Hematopoietic multipotent progenitor cell treated with erythropoietin and hydrocortisone succinate and interleukin-3 and kit ligand, for 6 days (in vitro differentiated cells): ENCODE data around the gene FRMPD2.
"Not testable (repeated sequence)": the region's sequence is repeated elsewhere in the genome, so short reads cannot be mapped to it uniquely, and the experiment has no call there.

ENCODE experiments used
- DNase-seq: peaks from one replicate; pipeline ENCODE4 v3.0.0-alpha.2; 2015

The FRMPD2 gene

GRCh38 chr10:48249763-48250351 lies 24.6 kb downstream of the FRMPD2 start:
- no peak for DNase-seq

DNA sequence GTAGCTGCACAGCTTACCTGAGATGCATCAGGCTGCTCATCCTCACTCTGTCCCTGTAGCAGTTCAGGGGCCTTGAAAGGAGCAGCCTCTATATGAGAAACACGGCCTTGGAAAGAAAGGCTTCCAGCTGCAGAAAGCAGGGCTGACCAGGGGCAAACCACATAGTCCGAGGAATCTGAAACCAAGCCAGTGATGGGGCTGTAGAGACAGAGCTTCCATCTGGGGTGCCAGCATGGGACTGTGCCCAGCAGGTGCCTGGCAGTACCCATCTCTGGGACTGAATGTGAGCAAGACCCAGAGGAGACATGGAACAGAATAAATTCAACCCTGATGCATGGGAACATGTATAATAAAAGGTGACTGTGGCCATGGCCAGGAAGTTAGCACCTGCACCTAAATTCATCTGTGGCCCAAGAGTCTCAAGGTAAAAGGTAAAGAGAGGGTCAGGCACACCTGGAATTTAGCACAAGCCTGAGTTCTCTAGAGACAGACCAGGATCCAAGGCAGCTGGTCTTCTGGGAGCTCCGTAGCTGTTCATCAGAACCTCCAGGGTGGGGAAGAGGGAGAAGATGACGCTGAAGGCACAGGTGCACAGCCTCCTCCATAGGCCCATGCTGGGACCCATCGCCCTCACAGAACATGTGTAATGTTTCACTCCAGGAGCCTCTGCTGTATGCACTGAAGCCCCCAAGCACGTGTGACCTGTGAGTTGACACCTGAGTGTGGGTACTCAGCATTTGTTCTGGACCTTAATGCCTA lies 25.3 kb downstream of the FRMPD2 start:
- no peak for DNase-seq

GRCh38 chr10:48248462-48248861 lies 26.0 kb downstream of the FRMPD2 start:
- DNase-seq: no peak

DNA sequence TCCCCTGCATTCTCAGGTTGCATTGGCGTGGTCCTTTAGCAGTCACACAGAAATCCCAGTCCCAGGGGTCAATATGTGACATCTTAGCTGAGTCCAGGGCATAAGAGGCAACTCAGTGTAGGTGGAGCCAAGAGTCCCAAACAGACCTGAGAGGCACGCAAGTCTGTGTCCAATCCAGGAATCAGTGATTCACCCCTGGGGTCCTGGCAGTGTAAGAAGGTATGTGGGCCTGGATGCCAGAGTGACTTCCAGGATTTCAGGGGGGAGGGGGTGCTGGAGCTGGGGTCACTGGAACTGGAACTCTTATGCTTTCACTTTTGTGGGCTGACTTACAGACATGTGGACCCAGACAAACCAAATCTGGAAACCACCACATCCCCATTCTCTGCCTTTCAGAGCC lies 26.8 kb downstream of the FRMPD2 start:
- no peak for DNase-seq

GRCh38 chr10:48246501-48246900 lies 28.0 kb downstream of the FRMPD2 start:
- DNase-seq: no peak

DNA sequence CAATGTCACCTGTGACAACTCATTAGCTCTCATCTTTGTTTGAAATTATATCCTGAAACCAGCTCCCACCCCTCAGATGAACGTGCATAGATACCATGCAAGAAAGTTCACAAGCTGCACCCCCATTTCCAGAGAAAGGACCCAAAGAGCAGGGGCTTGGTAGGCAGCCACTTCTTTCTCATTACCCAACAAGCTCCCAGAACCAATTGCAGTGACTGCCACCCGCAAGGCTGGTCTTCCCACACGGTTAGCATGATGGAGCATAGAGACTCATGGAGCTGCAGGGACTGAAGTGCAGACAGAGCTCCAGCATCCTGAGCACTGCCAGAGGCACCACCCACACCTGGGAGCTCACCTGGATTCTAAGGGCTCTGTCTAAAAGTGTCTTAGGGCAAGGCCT lies 28.5 kb downstream of the FRMPD2 start:
- no peak for DNase-seq

DNA sequence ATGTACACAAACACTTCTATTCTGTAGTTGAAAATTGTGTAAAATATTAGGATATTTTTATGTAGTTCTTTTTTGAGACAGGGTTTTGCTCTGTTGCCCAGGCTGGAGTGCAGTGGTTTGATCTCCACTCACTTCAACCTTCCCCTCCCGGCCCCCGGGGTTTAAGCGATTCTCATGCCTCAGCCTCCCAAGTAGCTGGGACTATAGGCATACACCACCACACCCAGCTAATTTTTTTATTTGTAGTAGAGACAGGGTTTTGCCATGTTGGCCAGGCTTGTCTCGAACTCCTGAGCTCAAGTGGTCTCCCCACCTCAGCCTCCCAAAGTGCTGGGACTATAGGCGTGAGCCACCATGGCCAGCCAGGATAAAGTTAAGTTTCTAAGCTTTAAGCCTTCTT lies 30.6 kb downstream of the FRMPD2 start:
- DNase-seq: not testable (repeated sequence)

- no peak for DNase-seq
Measured at GRCh38 chr10:48243487-48243886, 31.0 kb downstream of the FRMPD2 start.

- DNase-seq: no peak
Measured at GRCh38 chr10:48242171-48242904, 32.2 kb downstream of the FRMPD2 start.

GRCh38 chr10:48241332-48241731 lies 33.2 kb downstream of the FRMPD2 start:
- no peak for DNase-seq

GRCh38 chr10:48240196-48240595 lies 34.3 kb downstream of the FRMPD2 start:
- DNase-seq: no peak

DNA sequence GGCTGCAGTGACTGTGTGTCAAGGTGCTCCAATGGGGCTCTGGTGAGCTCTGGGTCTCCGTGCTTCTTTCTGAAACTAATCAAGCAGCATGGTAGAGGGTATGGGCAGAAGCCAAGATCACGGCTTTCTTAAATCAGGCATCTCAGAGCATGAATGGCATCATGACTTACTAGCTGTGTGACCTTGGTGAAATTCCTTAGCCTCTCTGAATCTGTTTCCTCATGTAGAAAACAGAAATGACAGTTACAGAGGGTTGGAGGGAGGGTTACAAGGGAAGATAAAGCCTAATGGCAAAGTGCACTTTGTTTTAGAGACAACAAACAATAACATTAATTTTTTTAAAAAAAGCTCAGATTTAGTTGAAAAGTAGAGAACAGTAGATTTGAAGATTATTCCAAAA lies 34.9 kb downstream of the FRMPD2 start:
- DNase-seq: no peak

DNA sequence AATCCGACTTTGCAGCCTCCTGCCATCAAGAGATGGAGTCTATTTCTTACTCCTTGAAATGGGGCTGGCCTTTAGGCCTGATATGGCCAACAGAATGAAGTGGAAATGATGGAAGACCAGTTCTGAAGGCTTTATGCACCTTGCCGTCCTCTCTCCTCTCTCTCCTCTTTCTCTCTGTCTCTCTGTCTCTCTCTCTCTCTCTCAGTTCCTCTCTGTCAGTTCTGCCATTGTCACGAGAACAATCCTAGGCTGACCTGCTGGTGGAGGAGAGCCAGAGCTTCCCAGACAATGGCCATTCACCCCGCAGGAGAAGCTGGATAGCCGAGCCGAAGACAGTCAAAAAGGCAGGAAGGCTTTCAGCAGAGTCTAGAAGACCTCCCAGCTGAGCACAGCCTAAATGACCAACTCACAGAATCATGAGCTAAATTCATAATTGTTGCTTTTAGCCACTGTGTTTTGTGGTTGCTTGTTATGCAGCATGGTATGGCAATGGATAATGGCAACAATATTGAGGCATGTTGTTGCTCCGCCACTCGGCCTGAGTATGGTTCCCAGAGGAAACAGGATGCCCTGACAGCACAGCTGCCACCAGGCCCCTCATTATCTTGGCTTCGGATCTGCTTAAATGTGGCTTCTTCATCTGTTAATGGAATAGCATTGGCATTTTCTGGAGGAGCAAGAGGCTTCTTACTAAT lies 35.5 kb downstream of the FRMPD2 start:
- no peak for DNase-seq

DNA sequence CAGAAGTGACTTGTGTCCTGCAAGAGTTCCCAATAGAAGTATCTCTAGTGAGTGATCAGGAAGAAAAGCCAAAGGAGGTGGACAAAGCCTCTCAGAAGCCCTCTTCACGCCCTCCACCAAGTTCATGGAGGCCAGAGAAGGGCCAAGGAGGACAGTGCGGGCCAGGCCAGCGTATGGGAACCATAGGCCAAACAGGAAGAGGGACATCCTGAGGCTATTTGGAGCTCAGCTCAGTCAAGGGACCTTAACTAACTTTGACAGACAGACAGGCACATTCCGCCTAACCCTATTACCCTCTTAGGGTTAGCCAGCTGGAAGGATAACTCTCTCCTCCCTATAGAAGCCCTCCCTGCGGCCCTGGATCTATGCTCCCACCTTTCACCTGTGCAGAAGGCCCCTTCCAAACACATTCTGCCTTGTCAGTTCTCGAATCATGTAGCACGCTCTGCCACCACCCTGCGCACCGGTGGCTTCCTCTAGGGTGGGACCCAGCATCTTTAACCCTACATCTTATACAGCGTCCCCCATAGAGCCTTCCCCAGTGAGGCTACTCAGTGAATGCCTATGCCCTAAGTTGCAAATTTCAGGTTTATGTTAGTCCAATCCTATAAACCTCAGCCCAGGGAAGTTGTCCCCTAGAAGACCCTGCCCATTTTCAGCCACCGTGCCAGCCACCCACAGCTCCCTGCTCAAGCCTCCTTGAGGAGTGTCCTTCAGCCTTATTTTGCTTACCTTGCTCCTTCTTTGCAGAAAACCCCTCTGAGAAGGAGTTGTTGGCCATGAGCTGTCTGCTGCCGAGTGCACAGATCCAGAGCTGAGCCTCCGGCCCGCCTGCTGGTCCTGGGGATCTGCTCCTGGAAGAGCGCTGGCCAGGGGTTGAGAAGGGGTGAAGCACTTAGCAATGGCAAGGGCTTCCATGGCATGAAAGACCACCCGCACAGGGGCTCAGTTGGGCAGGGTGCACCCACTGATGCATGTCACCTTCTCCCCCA lies 36.9 kb downstream of the FRMPD2 start:
- DNase-seq: no peak

DNA sequence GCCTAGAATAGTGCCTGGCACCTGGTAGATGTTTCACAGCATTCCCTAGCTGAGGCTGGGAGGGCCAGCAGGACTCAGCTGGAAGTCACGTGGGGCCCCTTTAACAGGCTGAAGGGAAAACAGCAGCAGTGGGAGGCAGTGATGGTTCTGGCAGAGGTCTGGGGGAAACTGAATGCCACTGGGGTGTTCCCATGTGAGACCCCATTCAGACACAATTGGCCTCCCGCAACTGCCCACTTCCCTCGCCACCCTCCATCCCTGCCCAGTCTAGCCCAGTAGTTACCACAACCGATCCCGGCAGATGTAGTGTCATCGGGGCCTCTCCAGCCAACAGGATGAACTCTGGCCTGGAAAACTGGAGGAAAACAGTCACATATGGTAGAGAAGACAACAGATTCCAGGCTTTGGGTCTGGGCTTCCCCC lies 38.3 kb downstream of the FRMPD2 start:
- DNase-seq: no peak

- DNase-seq: no peak
Measured at GRCh38 chr10:48235501-48235900, 39.0 kb downstream of the FRMPD2 start.

DNA sequence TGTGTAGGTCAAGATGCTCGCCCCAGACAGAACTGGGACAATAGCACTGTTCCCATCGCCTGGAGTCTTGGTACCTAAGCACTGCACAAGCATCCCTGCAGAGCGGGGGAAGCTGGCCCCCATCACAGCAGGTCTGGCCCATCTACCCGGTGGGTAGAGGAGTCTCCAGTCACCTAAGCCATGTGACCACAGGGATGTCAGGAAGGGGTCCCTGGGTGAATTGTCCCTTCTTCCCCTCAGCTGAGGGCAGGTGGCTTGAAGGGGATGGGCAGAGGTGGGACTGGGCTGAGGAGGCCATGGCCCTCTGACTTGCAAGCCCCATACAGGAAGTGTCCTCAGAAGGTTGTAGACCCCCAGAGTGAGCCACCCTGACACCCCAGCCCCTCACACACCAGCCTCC lies 39.7 kb downstream of the FRMPD2 start:
- no peak for DNase-seq

DNA sequence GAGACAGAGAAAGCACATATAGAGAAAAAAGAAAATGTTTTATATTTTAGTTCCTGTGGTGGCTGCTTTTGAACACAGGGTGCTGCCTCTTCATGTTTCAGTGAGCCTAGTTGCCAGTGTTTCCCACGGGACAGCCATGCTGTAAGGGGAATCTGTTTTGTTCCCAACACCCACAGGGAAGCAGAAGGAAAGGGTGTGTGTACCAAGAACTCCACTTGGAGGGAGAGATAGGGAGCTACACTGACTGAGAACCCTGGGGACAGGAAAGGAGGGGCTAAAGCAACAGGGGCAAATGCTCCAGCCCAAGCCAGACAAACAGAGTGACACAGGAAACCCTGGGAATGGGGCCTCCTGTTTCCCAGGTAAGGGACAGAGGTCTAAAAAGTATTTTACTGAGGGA lies 40.2 kb downstream of the FRMPD2 start:
- DNase-seq: no peak

DNA sequence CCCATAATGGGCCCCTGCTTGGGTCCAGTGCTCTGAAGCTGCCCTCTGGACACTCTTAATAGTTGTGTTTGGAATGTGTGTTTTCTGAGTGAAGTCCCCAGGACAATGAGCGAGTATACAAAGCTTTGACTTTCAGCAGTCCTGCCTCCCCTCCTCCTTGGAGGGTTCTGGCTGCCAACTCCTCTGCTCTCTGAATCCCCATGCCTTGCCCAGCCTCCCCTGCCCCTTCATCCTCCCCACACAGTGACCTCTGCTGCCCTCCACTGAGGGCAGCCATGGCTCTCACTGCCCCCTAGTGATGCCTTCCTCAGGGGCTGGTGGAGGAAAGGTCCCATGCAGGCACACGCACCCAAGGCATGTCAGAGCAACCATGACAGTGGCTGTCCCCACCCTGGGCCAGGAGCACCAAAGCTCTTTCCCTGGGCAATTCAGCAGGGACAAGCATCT lies 40.9 kb downstream of the FRMPD2 start:
- DNase-seq: no peak

DNA sequence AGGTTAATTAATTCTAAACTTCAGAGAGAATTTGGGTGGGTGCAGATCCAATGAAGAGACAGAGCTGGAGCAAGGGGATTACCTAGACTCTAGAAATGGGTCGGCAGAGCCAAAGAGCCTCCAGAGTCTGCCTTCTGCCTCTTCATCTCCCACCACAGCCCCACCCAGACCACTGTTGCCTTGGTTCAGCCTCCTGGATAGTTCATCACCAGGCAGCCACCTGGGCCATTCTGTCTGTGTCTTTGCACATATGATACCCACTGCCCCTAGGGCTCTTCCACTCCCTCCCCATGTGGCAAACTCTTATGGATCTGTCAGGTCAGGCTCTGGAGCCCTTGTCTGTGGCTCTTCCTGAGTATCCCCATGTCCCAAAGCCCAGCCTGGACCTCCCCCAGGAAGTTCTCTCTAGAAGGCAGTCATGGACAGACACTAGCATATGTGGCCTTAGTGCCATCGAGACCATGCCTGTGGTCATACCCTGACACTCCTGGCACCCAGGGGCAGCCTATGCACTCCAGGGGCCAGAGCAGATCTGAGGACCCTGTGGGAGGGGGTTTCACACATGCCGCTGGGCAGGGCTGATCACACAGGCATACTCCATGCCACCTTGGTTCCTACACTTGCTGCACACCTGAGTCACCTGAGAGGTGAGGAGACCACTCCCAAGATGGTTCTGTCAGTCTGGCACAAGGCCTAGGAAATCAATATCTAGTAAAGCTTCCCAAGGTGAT lies 41.6 kb downstream of the FRMPD2 start:
- no peak for DNase-seq

- DNase-seq: no peak
Measured at GRCh38 chr10:48231699-48232315, 42.7 kb downstream of the FRMPD2 start.
